ENCODE data around the gene RBL1.
"Not testable (repeated sequence)": the region's sequence is repeated elsewhere in the genome, so short reads cannot be mapped to it uniquely, and the experiment has no call there.

DNA sequence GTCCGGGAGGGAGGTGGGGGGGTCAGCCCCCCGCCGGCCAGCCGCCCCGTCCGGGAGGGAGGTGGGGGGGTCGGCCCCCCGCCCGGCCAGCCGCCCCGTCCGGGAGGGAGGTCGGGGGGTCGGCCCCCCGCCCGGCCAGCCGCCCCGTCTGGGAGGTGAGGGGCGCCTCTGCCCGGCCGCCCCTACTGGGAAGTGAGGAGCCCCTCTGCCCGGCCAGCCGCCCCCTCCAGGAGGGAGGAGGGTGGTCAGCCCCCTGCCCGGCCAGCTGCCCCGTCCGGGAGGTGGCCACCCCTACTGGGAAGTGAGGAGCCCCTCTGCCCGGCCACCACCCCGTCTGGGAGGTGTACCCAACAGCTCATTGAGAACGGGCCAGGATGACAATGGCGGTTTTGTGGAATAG is 30.5 kb upstream of the RBL1 start:
- TF ChIP-seq, protein P1, sequence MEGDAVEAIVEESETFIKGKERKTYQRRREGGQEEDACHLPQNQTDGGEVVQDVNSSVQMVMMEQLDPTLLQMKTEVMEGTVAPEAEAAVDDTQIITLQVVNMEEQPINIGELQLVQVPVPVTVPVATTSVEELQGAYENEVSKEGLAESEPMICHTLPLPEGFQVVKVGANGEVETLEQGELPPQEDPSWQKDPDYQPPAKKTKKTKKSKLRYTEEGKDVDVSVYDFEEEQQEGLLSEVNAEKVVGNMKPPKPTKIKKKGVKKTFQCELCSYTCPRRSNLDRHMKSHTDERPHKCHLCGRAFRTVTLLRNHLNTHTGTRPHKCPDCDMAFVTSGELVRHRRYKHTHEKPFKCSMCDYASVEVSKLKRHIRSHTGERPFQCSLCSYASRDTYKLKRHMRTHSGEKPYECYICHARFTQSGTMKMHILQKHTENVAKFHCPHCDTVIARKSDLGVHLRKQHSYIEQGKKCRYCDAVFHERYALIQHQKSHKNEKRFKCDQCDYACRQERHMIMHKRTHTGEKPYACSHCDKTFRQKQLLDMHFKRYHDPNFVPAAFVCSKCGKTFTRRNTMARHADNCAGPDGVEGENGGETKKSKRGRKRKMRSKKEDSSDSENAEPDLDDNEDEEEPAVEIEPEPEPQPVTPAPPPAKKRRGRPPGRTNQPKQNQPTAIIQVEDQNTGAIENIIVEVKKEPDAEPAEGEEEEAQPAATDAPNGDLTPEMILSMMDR (IDR thresholded peaks at IDR 0.05) = not testable (repeated sequence)
- not testable (repeated sequence) for TF ChIP-seq EP300 (IDR thresholded peaks at IDR 0.05)
